IMR-90 (cell line): Measurements from ENCODE around the gene ERG28. TPM values are rescaled to one million over a fixed set of nuclear protein-coding genes. Genes with fewer than 3 reads are reported as not detected.

ENCODE experiments used
- ATAC-seq: fragments of 200-7000 bp; cut with Tn5 transposase; 2 replicates; pipeline ENCODE4 v1.9.1; 2020; ENCODE audit warnings: low read depth, mild to moderate bottlenecking, moderate library complexity
- Bru-seq: library from RNA; stranded (reverse); fragments of 400-500 nt; gene quantifications from one replicate; lab custom pipeline; 2021; lab: Mats Ljungman, UMichigan
- BruChase-seq, 2 experiments: library from RNA; stranded (reverse); fragments of 400-500 nt; gene quantifications; one replicate each; lab custom pipeline; 2021; lab: Mats Ljungman, UMichigan
- BruUV-seq: library from RNA; stranded (reverse); fragments of 400-500 nt; replicated peaks from 2 replicates; lab custom pipeline; 2021; lab: Mats Ljungman, UMichigan
- CTCF ChIA-PET: fragments of 300-600 bp; formaldehyde crosslinking; extraction: SDS; loops from one replicate; lab custom pipeline; 2021; ENCODE audit warnings: antibody characterized with exemption; lab: Yijun Ruan, JAX
- POLR2A ChIA-PET: fragments of 300-600 bp; sonication (Branson Sonifier 250); formaldehyde crosslinking; loops from one replicate; lab custom pipeline; 2022; ENCODE audit warnings: antibody characterized with exemption; ENCODE audit not compliant: unreplicated experiment; lab: Charles Lee
- DNase-seq: peaks from one replicate; pipeline ENCODE4 v3.0.0; 2013
- H2AFZ ChIP-seq: replicated peaks from 2 replicates; pipeline ENCODE3; 2013; ENCODE audit warnings: low read length, mild to moderate bottlenecking; ENCODE audit not compliant: poor library complexity
- H2AK5ac ChIP-seq: 2 replicates; pipeline ENCODE4 v1.6.1; 2013; ENCODE audit warnings: low read depth, low read length, inconsistent platforms
- H2AK9ac ChIP-seq: replicated peaks from 2 replicates; pipeline ENCODE3; 2013; ENCODE audit warnings: mild to moderate bottlenecking, low read depth, low read length, moderate library complexity; ENCODE audit not compliant: poor library complexity
- H2BK120ac ChIP-seq: 2 replicates; pipeline ENCODE4 v1.6.1; 2013; ENCODE audit warnings: low read depth, low read length, inconsistent platforms
- H2BK15ac ChIP-seq: 3 replicates; pipeline ENCODE4 v1.6.1; 2013; ENCODE audit warnings: low read depth, low read length, inconsistent platforms
- H2BK20ac ChIP-seq: 2 replicates; pipeline ENCODE4 v1.6.1; 2013; ENCODE audit warnings: low read depth, mild to moderate bottlenecking, inconsistent platforms, low read length, moderate library complexity
- H2BK5ac ChIP-seq: 2 replicates; pipeline ENCODE4 v1.6.1; 2013; ENCODE audit warnings: mild to moderate bottlenecking, low read depth, low read length, inconsistent platforms; ENCODE audit not compliant: poor library complexity, severe bottlenecking
- H3K14ac ChIP-seq: replicated peaks from 2 replicates; pipeline ENCODE4 v1.6.1; 2013; ENCODE audit warnings: low read depth, low read length, inconsistent platforms
- H3K18ac ChIP-seq: 2 replicates; pipeline ENCODE4 v1.6.1; 2013; ENCODE audit warnings: low read depth, low read length, control low read depth
- H3K23ac ChIP-seq: 2 replicates; pipeline ENCODE4 v1.6.1; 2013; ENCODE audit warnings: low read depth, low read length, inconsistent platforms
- H3K27ac ChIP-seq: 2 replicates; pipeline ENCODE4 v1.5.1; 2013; ENCODE audit warnings: mild to moderate bottlenecking, control low read depth, low read length; ENCODE audit not compliant: insufficient read depth
- H3K27me3 ChIP-seq: 2 replicates; pipeline ENCODE4 v1.6.1; 2013; ENCODE audit warnings: low read length; ENCODE audit not compliant: control insufficient read depth, insufficient read depth
- H3K36me3 ChIP-seq: 2 replicates; pipeline ENCODE4 v1.6.1; 2013; ENCODE audit warnings: low read length, mixed read lengths; ENCODE audit not compliant: control insufficient read depth, insufficient read depth
- H3K4ac ChIP-seq: 2 replicates; pipeline ENCODE4 v1.6.1; 2013; ENCODE audit warnings: low read depth, low read length, inconsistent platforms
- H3K4me1 ChIP-seq: 2 replicates; pipeline ENCODE4 v1.6.1; 2013; ENCODE audit warnings: low read length, mixed read lengths; ENCODE audit not compliant: control insufficient read depth, insufficient read depth
- H3K4me2 ChIP-seq: 2 replicates; pipeline ENCODE4 v1.6.1; 2013; ENCODE audit warnings: low read depth, mild to moderate bottlenecking, control low read depth, low read length, moderate library complexity
- H3K4me3 ChIP-seq: 2 replicates; pipeline ENCODE4 v1.5.1; 2013; ENCODE audit warnings: low read depth, mild to moderate bottlenecking, control low read depth, low read length, moderate library complexity; ENCODE audit not compliant: insufficient read depth
- H3K56ac ChIP-seq: 2 replicates; pipeline ENCODE4 v1.6.1; 2013; ENCODE audit warnings: low read length, inconsistent platforms; ENCODE audit not compliant: insufficient read depth; ENCODE audit errors: extremely low read depth
- H3K79me1 ChIP-seq, 2 experiments: 2 replicates each; pipeline ENCODE4 v1.6.1; 2013; ENCODE audit warnings: low read length in 2 of 2, inconsistent platforms in 1 of 2, low read depth in 1 of 2
- H3K9ac ChIP-seq: 2 replicates; pipeline ENCODE4 v1.6.1; 2013; ENCODE audit warnings: low read depth, low read length, control low read depth
- H3K9me1 ChIP-seq: 2 replicates; pipeline ENCODE4 v1.6.1; 2013; ENCODE audit warnings: low read length, inconsistent platforms; ENCODE audit not compliant: insufficient read depth
- H3K9me3 ChIP-seq: 2 replicates; pipeline ENCODE4 v1.6.1; 2013; ENCODE audit warnings: low read length; ENCODE audit not compliant: control insufficient read depth, insufficient read depth
- H4K20me1 ChIP-seq: 2 replicates; pipeline ENCODE4 v1.6.1; 2013; ENCODE audit warnings: low read length, inconsistent platforms; ENCODE audit not compliant: insufficient read depth
- H4K5ac ChIP-seq: 2 replicates; pipeline ENCODE4 v1.6.1; 2013; ENCODE audit warnings: mild to moderate bottlenecking, low read depth, low read length, control low read depth
- H4K8ac ChIP-seq, 2 experiments: 2 replicates each; pipeline ENCODE4 v1.6.1; 2013; ENCODE audit warnings: low read depth in 2 of 2, low read length in 2 of 2, control low read depth in 1 of 2, inconsistent platforms in 1 of 2
- H4K91ac ChIP-seq: 2 replicates; pipeline ENCODE4 v1.6.1; 2013; ENCODE audit warnings: low read depth, low read length, inconsistent platforms; ENCODE audit not compliant: insufficient read depth
- BHLHE40 ChIP-seq: fragments of 150-350 bp; IDR thresholded peaks from 2 replicates; pipeline ENCODE4 v1.6.1; 2016; ENCODE audit warnings: mild to moderate bottlenecking, low read depth, low read length
- CEBPB ChIP-seq: IDR thresholded peaks from 2 replicates; pipeline ENCODE4 v1.6.1; 2012; ENCODE audit warnings: low read depth, low read length, improper control_type of control experiment
- CHD1 ChIP-seq: IDR thresholded peaks from 2 replicates; pipeline ENCODE4 v1.6.1; 2012; ENCODE audit warnings: low read depth, low read length, improper control_type of control experiment
- ELK1 ChIP-seq: fragments of 150-350 bp; IDR thresholded peaks from 2 replicates; pipeline ENCODE4 v1.6.1; 2016; ENCODE audit warnings: low read depth, mild to moderate bottlenecking, low read length, moderate library complexity, borderline replicate concordance
- MAFK ChIP-seq: IDR thresholded peaks from 2 replicates; pipeline ENCODE4 v1.6.1; 2012; ENCODE audit warnings: low read depth, low read length, improper control_type of control experiment
- MAZ ChIP-seq: IDR thresholded peaks from 2 replicates; pipeline ENCODE4 v1.6.1; 2012; ENCODE audit warnings: low read depth, mild to moderate bottlenecking, low read length, improper control_type of control experiment, moderate library complexity, borderline replicate concordance
- MXI1 ChIP-seq: IDR thresholded peaks from 2 replicates; pipeline ENCODE4 v1.6.1; 2012; ENCODE audit warnings: low read depth, mild to moderate bottlenecking, low read length, moderate library complexity, borderline replicate concordance
- NFE2L2 ChIP-seq: fragments of 150-350 bp; IDR thresholded peaks from 2 replicates; pipeline ENCODE4 v1.6.1; 2016; ENCODE audit warnings: low read depth, mild to moderate bottlenecking, low read length
- RFX5 ChIP-seq: IDR thresholded peaks from 2 replicates; pipeline ENCODE4 v1.8.0; 2012; ENCODE audit warnings: low read depth, mild to moderate bottlenecking, low read length, moderate library complexity
- SMC3 ChIP-seq: fragments of 150-350 bp; IDR thresholded peaks from 2 replicates; pipeline ENCODE4 v1.6.1; 2016; ENCODE audit warnings: low read depth, mild to moderate bottlenecking, antibody characterized with exemption, low read length, moderate library complexity
- WGBS, 2 experiments: methylation state at CpG; one replicate each; pipeline versions ENCODE4 v1.1.5 to v1.1.7; 2013; ENCODE audit warnings: missing lambda C conversion rate in 2 of 2; ENCODE audit not compliant: insufficient read length in 1 of 2; ENCODE audit errors: extremely low coverage in 2 of 2; 5-methylcytosine and 5-hydroxymethylcytosine counted together
- dilution Hi-C: fragments of 300-500 bp; cut with HindIII; formaldehyde crosslinking; loops from one replicate; pipeline ENCODE4 v1.14.3; 2018; ENCODE audit warnings: low sequenced_read_pairs; ENCODE audit not compliant: unreplicated experiment
- in situ Hi-C: fragments of 300-500 bp; cut with MboI; formaldehyde crosslinking; loops from 3 replicates; pipeline ENCODE4 v1.14.3; 2019; ENCODE audit warnings: low sequenced_read_pairs, inconsistent platforms, mixed read lengths
- intact Hi-C: fragments of 100-400 bp; cut with micrococcal nuclease; formaldehyde crosslinking; loops from 2 replicates; pipeline ENCODE4 v1.10.0; 2022
- long read RNA-seq: library from polyadenylated mRNA; unstranded; transcript quantifications from one replicate; pipeline ENCODE4 v2.0.0, GENCODE V29; 2021; ENCODE audit not compliant: unreplicated experiment
- polyA plus RNA-seq, 3 experiments: library from polyadenylated mRNA; depleted of rRNA; stranded (reverse); fragments of >200 nt; gene quantifications; 2 replicates each; pipeline ENCODE4 v1.2.3, GENCODE V29; 2012; ENCODE audit warnings: low replicate concordance in 1 of 3
- total RNA-seq: library from RNA; depleted of rRNA; stranded (reverse); fragments of >200 nt; gene quantifications from 2 replicates; pipeline ENCODE4 v1.2.3, GENCODE V29; 2012; rRNA removed
- TF ChIP-seq, protein P1 (sequence below): conservative IDR thresholded peaks from 2 replicates; pipeline ENCODE4 v1.5.1; 2012; ENCODE audit warnings: mild to moderate bottlenecking, low read depth, low read length, improper control_type of control experiment

The ERG28 gene, protein sequence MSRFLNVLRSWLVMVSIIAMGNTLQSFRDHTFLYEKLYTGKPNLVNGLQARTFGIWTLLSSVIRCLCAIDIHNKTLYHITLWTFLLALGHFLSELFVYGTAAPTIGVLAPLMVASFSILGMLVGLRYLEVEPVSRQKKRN
- 0.90 and 1.9 TPM in 2 replicates for total RNA-seq
- polyA plus RNA-seq (2012; rRNA removed): 15.0 and 15.4 TPM in 2 replicates
- 14.6 and 16.0 TPM in 2 replicates for polyA plus RNA-seq (2012; cell fraction: cytosol; rRNA removed)
- polyA plus RNA-seq (2012; cell fraction: nucleus; rRNA removed; ENCODE audit: low replicate concordance): 2.7 and 6.5 TPM in 2 replicates
- percentile 42 among the genes with signal in this experiment for Bru-seq, nascent RNA
- percentile 45 among the genes with signal in this experiment for BruChase-seq, experiment 1, labeled RNA remaining after a 6-hour chase
- BruChase-seq, experiment 2, labeled RNA remaining after a 2-hour chase: percentile 35 among the genes with signal in this experiment
- long read RNA-seq, transcript ERG28-201 (5 exons, 2,633 nt): major isoform, 21 of 23 reads
- long read RNA-seq, partial matches to known transcripts: 1 of 23 reads
- long read RNA-seq, other reads (novel, unspliced or antisense): 1 of 23 reads

GRCh38 chr14:75660630-75661498 lies at the start of gene ERG28, which contains the start of gene TTLL5:
Gene ERG28 (minus strand): TSS chr14:75660876. CDS start chr14:75657502, 3,374 bp downstream.
Gene TTLL5 (plus strand): TSS chr14:75661246. CDS start chr14:75663150, 1,904 bp downstream.
- Histone ChIP-seq H2BK120ac (peak within 1 kb of the TSS; percentile 53), H3K79me1 (peaks cover 3 to 11% of the 10 kb centered on the region in 2 experiments; a peak in 3 of 4 replicates), H2BK15ac (no peak within 1 kb of the TSS), H3K23ac (peak within 1 kb of the TSS; percentile 49; the same call in 1 of the 2 replicates), H4K8ac (peak within 1 kb of the TSS; percentile 51 to 90), H3K4ac (peak within 1 kb of the TSS; percentile 55), H2AK5ac (no peak within 1 kb of the TSS), H3K56ac (peak within 1 kb of the TSS; percentile 41; the same call in 1 of the 2 replicates), H3K27me3 (no peaks in the 10 kb centered on the region), H3K14ac (peak within 1 kb of the TSS; percentile 39; the same call in 1 of the 2 replicates), H3K9me1 (no peaks in the 10 kb centered on the region), H4K20me1 (no peaks in the 10 kb centered on the region), H3K18ac (no peak within 1 kb of the TSS), H2BK20ac (no peak within 1 kb of the TSS), H3K9me3 (no peaks in the 10 kb centered on the region), H2AK9ac (peak within 1 kb of the TSS; percentile 67), H4K91ac (peak within 1 kb of the TSS; percentile 36; the same call in 1 of the 2 replicates), H2AFZ (peak within 1 kb of the TSS; percentile 92), H3K4me1 (no peaks in the 10 kb centered on the region), H2BK5ac (peak within 1 kb of the TSS; percentile 12), H3K36me3 (peaks cover 1% of the 10 kb centered on the region; the same call in 1 of the 2 replicates), H3K4me3 (peak within 1 kb of the TSS; percentile 88), H3K9ac (peak within 1 kb of the TSS; percentile 56), H4K5ac (peak within 1 kb of the TSS; percentile 58), H3K27ac (peak within 1 kb of the TSS; percentile 19; the same call in 1 of the 2 replicates), H3K4me2 (peak within 1 kb of the TSS; percentile 92)
- BruUV-seq: no TSS peak
- intact Hi-C loops (no loop called here), in situ Hi-C loops (no loop called here), dilution Hi-C loops (no loop called here)
- 0% methylated on average over 3 of the region's 60 CpGs; no CpG with 5 or more reads in 1 of the 2 experiments for WGBS, 2 experiments
- ATAC-seq: peak; percentile 99
- peak; percentile 99 for DNase-seq
- POLR2A ChIA-PET: no interaction called here
- CTCF ChIA-PET: interaction anchor here (0.6 to 1.3 kb wide), 4 partner anchors 50 to 395 kb away, joined by 3 to 12 read pairs (median 3); no protein-coding TSS in a partner anchor
- TF ChIP-seq CEBPB (peak; percentile 39; the same call in 1 of the 2 replicates), SMC3 (no peak), BHLHE40 (no peak), MXI1 (peak; percentile 65; the same call in 1 of the 2 replicates), NFE2L2 (no peak), MAZ (no peak), CHD1 (no peak), MAFK (no peak), ELK1 (no peak), RFX5 (no peak)
- TF ChIP-seq, protein P1, sequence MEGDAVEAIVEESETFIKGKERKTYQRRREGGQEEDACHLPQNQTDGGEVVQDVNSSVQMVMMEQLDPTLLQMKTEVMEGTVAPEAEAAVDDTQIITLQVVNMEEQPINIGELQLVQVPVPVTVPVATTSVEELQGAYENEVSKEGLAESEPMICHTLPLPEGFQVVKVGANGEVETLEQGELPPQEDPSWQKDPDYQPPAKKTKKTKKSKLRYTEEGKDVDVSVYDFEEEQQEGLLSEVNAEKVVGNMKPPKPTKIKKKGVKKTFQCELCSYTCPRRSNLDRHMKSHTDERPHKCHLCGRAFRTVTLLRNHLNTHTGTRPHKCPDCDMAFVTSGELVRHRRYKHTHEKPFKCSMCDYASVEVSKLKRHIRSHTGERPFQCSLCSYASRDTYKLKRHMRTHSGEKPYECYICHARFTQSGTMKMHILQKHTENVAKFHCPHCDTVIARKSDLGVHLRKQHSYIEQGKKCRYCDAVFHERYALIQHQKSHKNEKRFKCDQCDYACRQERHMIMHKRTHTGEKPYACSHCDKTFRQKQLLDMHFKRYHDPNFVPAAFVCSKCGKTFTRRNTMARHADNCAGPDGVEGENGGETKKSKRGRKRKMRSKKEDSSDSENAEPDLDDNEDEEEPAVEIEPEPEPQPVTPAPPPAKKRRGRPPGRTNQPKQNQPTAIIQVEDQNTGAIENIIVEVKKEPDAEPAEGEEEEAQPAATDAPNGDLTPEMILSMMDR: no peak
